Sigmoid colon (tissue), 7 donors: ENCODE measurements around the gene KCNH4. TPM values are rescaled to one million over a fixed set of nuclear protein-coding genes. Genes with fewer than 3 reads are reported as not detected.

Experiments
- DNase-seq: peaks from one replicate; pipeline ENCODE4 v3.0.0-alpha.2; 2019
- H3K27ac ChIP-seq, 4 donors: fragments of 200-600 bp; sonication (generic); one replicate each; pipeline ENCODE4 v1.5.1; 2016 to 2019; ENCODE audit warnings: mild to moderate bottlenecking in 1 of 4
- H3K27me3 ChIP-seq, 3 donors: fragments of 200-600 bp; sonication (generic); one replicate each; pipeline ENCODE4 v1.5.1; 2019; ENCODE audit warnings: mild to moderate bottlenecking in 1 of 3
- H3K36me3 ChIP-seq, 4 donors: fragments of 200-600 bp; sonication (generic); one replicate each; pipeline ENCODE4 v1.5.1; 2016 to 2019
- H3K4me1 ChIP-seq, 4 donors: fragments of 200-600 bp; sonication (generic); one replicate each; pipeline ENCODE4 v1.5.1; 2017 to 2019
- H3K4me3 ChIP-seq, 4 donors: fragments of 200-600 bp; sonication (generic); one replicate each; pipeline ENCODE4 v1.5.1; 2017 to 2019; ENCODE audit warnings: mild to moderate bottlenecking in 2 of 4, moderate library complexity in 1 of 4
- H3K9me3 ChIP-seq, 4 donors: fragments of 200-600 bp in 3 of 4; sonication (generic) in 3 of 4; one replicate each; pipeline versions ENCODE4 v1.5.1 to v1.6.1; 2013 to 2019
- EP300 ChIP-seq, 4 donors: sonication (generic); formaldehyde crosslinking; IDR thresholded peaks; one replicate each; pipeline ENCODE4 v1.6.1; 2017; ENCODE audit warnings: antibody characterized with exemption in 4 of 4
- POLR2A ChIP-seq, 2 donors: fragments of 450-650 bp; IDR thresholded peaks; one replicate each; pipeline ENCODE4 v1.6.1; 2016; ENCODE audit warnings: antibody characterized with exemption in 2 of 2, mild to moderate bottlenecking in 2 of 2, moderate library complexity in 2 of 2
- POLR2AphosphoS5 ChIP-seq, 4 donors: sonication (generic); formaldehyde crosslinking; IDR thresholded peaks; one replicate each; pipeline ENCODE4 v1.6.1; 2017; ENCODE audit warnings: antibody characterized with exemption in 4 of 4
- WGBS, 2 donors: extraction: QIAGEN DNeasy Blood & Tissue Kit; methylation state at CpG; one replicate each; pipeline ENCODE4 v1.1.7; 2013; 5-methylcytosine and 5-hydroxymethylcytosine counted together
- intact Hi-C: fragments of 100-400 bp; cut with DNase I; formaldehyde crosslinking; loops from one replicate; pipeline ENCODE4 v1.15.1; 2023
- polyA plus RNA-seq, 3 donors: library from polyadenylated mRNA; stranded (reverse); fragments of 200-250 nt; gene quantifications; one replicate each; pipeline ENCODE4 v1.2.3, GENCODE V29; 2013
- total RNA-seq, 4 donors: library from RNA; depleted of rRNA; stranded (reverse); fragments of >200 nt; gene quantifications; one replicate each; pipeline ENCODE4 v1.1.0, GENCODE V29; 2016
- TF ChIP-seq, protein P1 (sequence below), 4 experiments: fragments of 450-650 bp in 3 of 4; fragments of 200-600 bp in 1 of 4; IDR thresholded peaks; one replicate each; pipeline ENCODE4 v1.5.1; 2016 to 2019; ENCODE audit warnings: antibody characterized with exemption in 4 of 4, mild to moderate bottlenecking in 3 of 4, moderate library complexity in 2 of 4
- donor health status: healthy with polysubstance abuse.
- donor health status: Bipolar disorder and iron deficiency.
- donor health status: healthy.

KCNH4 gene
- total and polyA plus RNA-seq, 7 donors, result 0.25 TPM; not detected in 6

DNA sequence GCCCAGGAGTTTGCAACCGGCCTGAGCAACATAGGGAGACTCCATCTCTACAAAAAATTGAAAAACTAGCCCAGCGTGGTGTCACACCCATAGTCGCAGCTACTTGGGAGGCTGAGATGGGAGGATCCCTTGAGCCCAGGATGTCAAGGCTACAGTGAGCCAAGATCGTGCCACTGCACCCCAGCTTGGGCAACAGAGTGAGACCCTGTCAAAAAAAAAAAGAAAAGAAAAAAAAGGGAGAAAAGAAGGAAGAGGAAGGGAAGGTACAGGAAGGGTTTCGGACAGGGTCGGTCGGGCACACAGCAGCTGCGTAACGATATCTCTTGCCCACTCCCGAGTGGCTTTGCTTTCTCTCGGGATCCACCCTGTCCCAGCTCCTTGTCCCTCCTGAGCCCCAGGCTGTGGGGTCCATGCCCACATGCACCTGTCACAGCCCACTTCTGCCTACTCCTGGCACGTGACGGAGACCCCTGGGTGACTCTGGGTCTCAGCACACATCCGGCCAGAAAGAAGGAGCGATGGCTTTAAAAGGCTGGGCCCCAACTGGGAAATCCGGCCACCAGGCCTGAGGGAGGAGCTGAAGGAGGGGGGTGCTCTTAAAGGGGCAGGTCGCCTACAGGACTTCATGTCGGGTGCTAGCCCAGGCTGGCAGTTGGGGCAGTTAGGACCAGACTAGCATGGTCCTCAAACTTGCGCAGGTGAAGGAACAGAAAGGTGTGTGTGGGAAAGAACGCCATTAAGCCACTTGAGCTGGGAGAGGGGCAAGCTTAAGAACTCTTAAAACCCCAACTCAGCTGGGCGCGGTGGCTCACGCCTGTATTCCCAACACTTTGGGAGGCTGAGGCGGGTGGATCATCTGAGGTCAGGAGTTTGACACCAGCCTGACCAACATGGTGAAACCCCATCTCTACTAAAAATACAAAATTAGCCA, 13.3 kb upstream of the KCNH4 start, which contains the start of gene GHDC:
Gene GHDC, minus strand, starts transcription at position 526 of the 931 bp plus-strand sequence. CDS start 913 bp downstream, outside the sequence.
- H3K4me3 ChIP-seq, result peak within 1 kb of the TSS; percentile 62 to 81 (median 64)
- intact Hi-C loops, result loop anchor here (5.0 kb wide), 2 partner anchors 37 to 93 kb away; partner anchors contain the start of gene STAT5A
- no peaks in the 10 kb centered on the region for H3K9me3 ChIP-seq
- peak; percentile 94 for DNase-seq
- peaks cover 0 to 26% (median 19%) of the 10 kb centered on the region in 4 donors for H3K4me1 ChIP-seq
- TF ChIP-seq POLR2AphosphoS5 (IDR thresholded peaks at IDR 0.05), result peak in 3 of 4 donors; percentile 70 to 77 (median 74)
- TF ChIP-seq, protein P1, sequence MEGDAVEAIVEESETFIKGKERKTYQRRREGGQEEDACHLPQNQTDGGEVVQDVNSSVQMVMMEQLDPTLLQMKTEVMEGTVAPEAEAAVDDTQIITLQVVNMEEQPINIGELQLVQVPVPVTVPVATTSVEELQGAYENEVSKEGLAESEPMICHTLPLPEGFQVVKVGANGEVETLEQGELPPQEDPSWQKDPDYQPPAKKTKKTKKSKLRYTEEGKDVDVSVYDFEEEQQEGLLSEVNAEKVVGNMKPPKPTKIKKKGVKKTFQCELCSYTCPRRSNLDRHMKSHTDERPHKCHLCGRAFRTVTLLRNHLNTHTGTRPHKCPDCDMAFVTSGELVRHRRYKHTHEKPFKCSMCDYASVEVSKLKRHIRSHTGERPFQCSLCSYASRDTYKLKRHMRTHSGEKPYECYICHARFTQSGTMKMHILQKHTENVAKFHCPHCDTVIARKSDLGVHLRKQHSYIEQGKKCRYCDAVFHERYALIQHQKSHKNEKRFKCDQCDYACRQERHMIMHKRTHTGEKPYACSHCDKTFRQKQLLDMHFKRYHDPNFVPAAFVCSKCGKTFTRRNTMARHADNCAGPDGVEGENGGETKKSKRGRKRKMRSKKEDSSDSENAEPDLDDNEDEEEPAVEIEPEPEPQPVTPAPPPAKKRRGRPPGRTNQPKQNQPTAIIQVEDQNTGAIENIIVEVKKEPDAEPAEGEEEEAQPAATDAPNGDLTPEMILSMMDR (IDR thresholded peaks at IDR 0.05), result no peak
- peak within 1 kb of the TSS; percentile 81 to 86 (median 84) for H3K27ac ChIP-seq
- H3K27me3 ChIP-seq, result no peaks in the 10 kb centered on the region
- peaks cover 0 to 13% (median 0%) of the 10 kb centered on the region in 4 donors for H3K36me3 ChIP-seq
- 13 to 22% methylated on average over 24 of the region's 24 CpGs for WGBS, 2 donors

DNA sequence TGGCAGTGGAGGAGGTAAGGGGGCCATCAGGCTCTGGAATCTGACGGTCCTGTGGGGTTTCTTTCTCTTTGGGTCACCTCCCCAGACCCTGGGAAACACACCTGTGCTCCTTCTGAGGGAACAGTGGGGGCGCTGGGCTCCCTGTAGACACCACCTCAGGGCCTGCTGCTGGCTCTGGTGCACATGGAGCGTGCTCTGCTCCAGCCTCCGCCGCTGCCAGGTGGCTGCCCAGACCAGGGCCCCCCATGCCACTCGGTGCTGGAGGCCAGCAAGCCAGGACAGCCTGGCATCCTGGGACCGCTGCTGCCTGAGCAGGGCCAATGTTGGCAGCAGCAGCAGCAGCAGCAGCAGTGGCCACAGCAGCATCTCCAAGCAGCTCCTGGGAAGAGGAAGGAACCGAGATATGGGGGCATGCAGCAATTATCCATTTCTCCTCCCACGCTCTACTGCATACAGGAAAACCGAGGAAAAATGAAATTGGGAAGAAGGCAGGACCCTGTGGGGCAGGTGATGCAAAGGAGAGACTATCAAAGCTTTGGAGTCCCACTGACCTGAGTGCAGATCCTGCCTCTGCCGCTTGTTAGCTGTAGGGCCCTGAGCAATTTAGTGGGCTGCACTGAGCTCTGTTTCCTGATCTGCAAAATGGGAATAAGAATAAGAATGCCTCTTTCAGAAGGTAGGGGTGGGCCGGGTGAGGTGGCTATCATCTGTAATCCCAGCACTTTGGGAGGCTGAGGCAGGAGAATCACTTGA, 12.4 kb upstream of the KCNH4 start:
- DNase-seq, result no peak
- peak overlapping the region; percentile 62 to 81 (median 64) for H3K4me3 ChIP-seq
- H3K36me3 ChIP-seq, result peaks cover 0 to 5% (median 0%) of the 10 kb centered on the region in 4 donors
- intact Hi-C loops, result loop anchor here (5.0 kb wide), 2 partner anchors 36 to 94 kb away; partner anchors contain the start of gene STAT5A
- H3K4me1 ChIP-seq, result peaks cover 0 to 26% (median 19%) of the 10 kb centered on the region in 4 donors
- no peaks in the 10 kb centered on the region for H3K9me3 ChIP-seq
- peak overlapping the region in 3 of 4 donors; percentile 83 to 86 (median 84) for H3K27ac ChIP-seq
- no peaks in the 10 kb centered on the region for H3K27me3 ChIP-seq
- no peak for TF ChIP-seq EP300 (IDR thresholded peaks at IDR 0.05)
- TF ChIP-seq, protein P1 (IDR thresholded peaks at IDR 0.05), result no peak
- no peak for TF ChIP-seq POLR2AphosphoS5 (IDR thresholded peaks at IDR 0.05)
- no peak for TF ChIP-seq POLR2A (IDR thresholded peaks at IDR 0.05)
- WGBS, 2 donors, result 75 to 83% methylated on average over 12 of the region's 12 CpGs

DNA sequence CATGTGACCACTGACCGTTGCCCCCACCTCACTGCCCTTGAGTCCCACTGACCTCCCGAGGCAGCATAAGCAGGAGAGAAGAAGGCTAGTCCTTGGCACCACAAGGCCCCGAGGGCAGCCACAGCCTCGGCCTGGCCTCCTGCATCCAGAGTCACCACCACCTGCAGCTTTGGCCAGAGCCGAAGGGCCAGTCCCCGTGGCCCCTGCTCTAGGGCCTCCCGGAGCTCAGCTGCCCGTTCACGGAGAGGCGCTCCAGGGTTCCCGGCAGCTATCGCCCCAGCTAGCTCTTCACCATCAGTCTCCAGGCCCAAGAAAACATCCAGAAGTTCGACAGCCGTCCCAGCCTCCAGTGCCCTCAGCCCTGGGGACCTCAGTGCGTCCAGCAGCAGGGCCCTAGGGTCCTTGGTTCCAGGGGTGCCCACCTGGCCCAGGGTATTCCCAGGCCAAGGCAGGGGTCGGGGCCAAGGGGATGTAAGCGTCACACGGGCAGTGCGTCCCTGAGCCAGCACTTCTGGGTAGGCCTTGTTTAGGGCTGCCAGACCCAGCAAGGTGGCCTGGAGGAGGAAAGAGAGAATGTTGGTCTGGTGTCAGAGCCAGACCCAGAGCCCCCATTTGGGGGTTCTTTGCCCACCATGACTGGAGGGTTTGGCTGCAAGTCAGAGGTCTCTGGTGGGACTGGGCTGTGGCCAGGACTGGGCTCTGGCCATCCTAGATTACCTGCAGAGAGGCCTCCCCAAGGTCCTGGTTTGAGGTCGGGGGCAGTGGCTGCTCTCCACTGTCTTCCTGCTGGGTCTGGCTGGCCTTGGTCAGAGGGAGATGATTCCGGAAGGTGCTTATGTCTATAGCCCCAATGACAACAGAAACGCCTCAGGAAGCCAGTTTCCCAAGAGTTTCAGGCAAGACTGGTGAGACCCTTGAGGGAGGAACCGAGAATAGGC, 11.5 kb upstream of the KCNH4 start:
- Histone ChIP-seq H3K27me3 (no peaks in the 10 kb centered on the region), H3K4me1 (peaks cover 0 to 26% (median 19%) of the 10 kb centered on the region in 4 donors), H3K27ac (no peak overlapping the region), H3K9me3 (no peaks in the 10 kb centered on the region), H3K36me3 (peaks cover 0 to 5% (median 0%) of the 10 kb centered on the region in 4 donors), H3K4me3 (no peak overlapping the region)
- intact Hi-C loops, result loop anchor here (5.0 kb wide), 2 partner anchors 35 to 95 kb away; partner anchors contain the start of gene STAT5A
- DNase-seq, result no peak
- TF ChIP-seq POLR2A (IDR thresholded peaks at IDR 0.05) (no peak), EP300 (IDR thresholded peaks at IDR 0.05) (no peak), POLR2AphosphoS5 (IDR thresholded peaks at IDR 0.05) (no peak)
- TF ChIP-seq, protein P1 (IDR thresholded peaks at IDR 0.05), result no peak
- 95% methylated on average over 23 of the region's 23 CpGs for WGBS, 2 donors

DNA sequence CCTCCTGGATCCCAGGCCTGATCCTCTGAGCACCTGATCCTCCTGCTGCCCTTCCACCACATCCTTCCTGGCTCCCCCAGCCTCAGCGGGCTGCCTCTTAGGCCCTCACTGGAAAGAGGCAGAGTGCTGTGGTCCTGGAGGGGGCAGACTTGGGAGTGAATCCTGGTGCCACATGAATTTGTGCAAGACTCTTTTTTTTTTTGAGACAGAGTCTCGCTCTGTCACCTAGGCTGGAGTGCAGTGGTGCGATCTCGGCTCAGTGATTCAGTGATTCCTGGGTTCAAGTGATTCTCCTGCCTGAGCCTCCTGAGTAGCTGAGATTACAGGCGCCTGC, 10.3 kb upstream of the KCNH4 start:
- Histone ChIP-seq H3K27ac (no peak overlapping the region), H3K9me3 (no peaks in the 10 kb centered on the region), H3K36me3 (peaks cover 0 to 5% (median 0%) of the 10 kb centered on the region in 4 donors), H3K27me3 (no peaks in the 10 kb centered on the region), H3K4me1 (peaks cover 0 to 26% (median 19%) of the 10 kb centered on the region in 4 donors), H3K4me3 (no peak overlapping the region)
- 97% methylated on average over 5 of the region's 5 CpGs for WGBS, 2 donors
- DNase-seq, result no peak
- no peak for TF ChIP-seq EP300 (IDR thresholded peaks at IDR 0.05)
- TF ChIP-seq, protein P1 (IDR thresholded peaks at IDR 0.05), result no peak
- TF ChIP-seq POLR2A (IDR thresholded peaks at IDR 0.05), result no peak
- TF ChIP-seq POLR2AphosphoS5 (IDR thresholded peaks at IDR 0.05), result no peak
- intact Hi-C loops, result loop anchor here (5.0 kb wide), 2 partner anchors 34 to 96 kb away; partner anchors contain the start of gene STAT5A
